Thyroid gland (tissue), 4 donors: Measurements from ENCODE around the gene PRLH. TPM values are rescaled to one million over a fixed set of nuclear protein-coding genes. Genes with fewer than 3 reads are reported as not detected.

ENCODE experiments used
- DNase-seq, 2 donors: peaks; one replicate each; pipeline ENCODE4 v3.0.0-alpha.2; 2019
- H3K27ac ChIP-seq, 3 donors: fragments of 200-600 bp; sonication (generic); 1 replicate in 2 of 3; 2 replicates in 1 of 3; pipeline ENCODE4 v1.5.1; 2016 to 2019; ENCODE audit warnings: mild to moderate bottlenecking in 1 of 3, moderate library complexity in 1 of 3
- H3K27me3 ChIP-seq: fragments of 200-600 bp; sonication (generic); one replicate; pipeline ENCODE4 v1.5.1; 2019
- H3K36me3 ChIP-seq, 2 donors: fragments of 200-600 bp; sonication (generic); one replicate each; pipeline ENCODE4 v1.5.1; 2016 to 2019
- H3K4me1 ChIP-seq, 2 donors: fragments of 200-600 bp; sonication (generic); one replicate each; pipeline ENCODE4 v1.5.1; 2017 to 2019
- H3K4me3 ChIP-seq, 3 donors: fragments of 200-600 bp; sonication (generic); replicated peaks in 1 of 3; 1 replicate in 2 of 3; 2 replicates in 1 of 3; pipeline ENCODE4 v1.5.1; 2016; ENCODE audit warnings: mild to moderate bottlenecking in 1 of 3
- H3K9me3 ChIP-seq: fragments of 200-600 bp; sonication (generic); one replicate; pipeline ENCODE4 v1.5.1; 2017
- CTCF ChIP-seq, 6 experiments: fragments of 200-600 bp in 3 of 6; fragments of 450-650 bp in 3 of 6; sonication (generic) in 3 of 6; IDR thresholded peaks; one replicate each; pipeline ENCODE4 v1.5.1; 2016 to 2019; ENCODE audit warnings: antibody characterized with exemption in 6 of 6, mild to moderate bottlenecking in 2 of 6, inconsistent platforms in 1 of 6, moderate library complexity in 1 of 6
- POLR2A ChIP-seq, 2 donors: fragments of 450-650 bp; IDR thresholded peaks; one replicate each; pipeline ENCODE4 v1.6.1; 2017; ENCODE audit warnings: antibody characterized with exemption in 2 of 2, mild to moderate bottlenecking in 2 of 2, moderate library complexity in 1 of 2
- WGBS, 2 donors: methylation state at CpG; one replicate each; pipeline ENCODE4 v1.1.5; 2017; 5-methylcytosine and 5-hydroxymethylcytosine counted together
- intact Hi-C: fragments of 100-400 bp; cut with DNase I; formaldehyde crosslinking; loops from one replicate; pipeline ENCODE4 v1.15.1; 2023
- total RNA-seq, 4 donors: library from RNA; depleted of rRNA; stranded (reverse); fragments of >200 nt; gene quantifications; one replicate each; pipeline ENCODE4 v1.2.3, GENCODE V29; 2016

The PRLH gene
- total RNA-seq, 4 donors from 2014 or later: not detected

DNA sequence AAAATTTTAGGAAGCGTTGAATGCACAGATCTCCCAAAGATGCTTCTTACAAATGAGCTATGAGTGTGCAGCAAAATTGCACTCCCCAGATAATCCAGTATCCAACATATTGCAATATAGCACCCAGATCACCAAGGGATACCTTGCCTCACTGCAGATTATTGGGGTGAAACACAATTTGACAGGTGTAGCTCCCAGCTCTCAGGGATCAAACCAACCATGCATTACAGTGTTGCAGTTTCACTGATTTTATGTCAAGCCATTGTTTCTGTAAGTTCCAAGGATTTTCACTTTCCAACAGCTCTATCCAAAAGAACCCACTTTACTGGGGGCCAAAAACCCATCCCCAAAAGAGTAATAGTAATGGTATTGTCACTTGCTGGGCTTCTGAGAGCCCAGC, 10.8 kb upstream of the PRLH start:
- 96 to 100% methylated on average over 1 of the region's 1 CpG for WGBS, 2 donors
- peaks cover 8 to 22% of the 10 kb centered on the region in 2 donors for H3K36me3 ChIP-seq
- no peaks in the 10 kb centered on the region for H3K9me3 ChIP-seq
- H3K4me3 ChIP-seq: no peak overlapping the region
- peaks cover 10 to 19% of the 10 kb centered on the region in 2 donors for H3K4me1 ChIP-seq
- no peak for TF ChIP-seq POLR2A (IDR thresholded peaks at IDR 0.05)
- no peak for TF ChIP-seq CTCF (IDR thresholded peaks at IDR 0.05)
- H3K27me3 ChIP-seq: no peaks in the 10 kb centered on the region
- DNase-seq: no peak
- intact Hi-C loops: no loop called here
- H3K27ac ChIP-seq: no peak overlapping the region

GRCh38 chr2:237556773-237557632, 9.4 kb upstream of the PRLH start:
- H3K27ac ChIP-seq: peak overlapping the region in 2 of 3 donors; percentile 26 to 40
- 64 to 70% methylated on average over 11 of the region's 11 CpGs for whole genome bisulfite sequencing, 2 donors
- no peak for TF ChIP-seq POLR2A (IDR thresholded peaks at IDR 0.05)
- TF ChIP-seq CTCF (IDR thresholded peaks at IDR 0.05): peak in 3 of 6 experiments; percentile 22 to 85 (median 54)

GRCh38 chr2:237557633-237558015, 8.8 kb upstream of the PRLH start:
- peaks cover 8 to 17% of the 10 kb centered on the region in 2 donors for H3K36me3 ChIP-seq
- DNase-seq: no peak
- 75 to 79% methylated on average over 4 of the region's 4 CpGs for WGBS, 2 donors
- TF ChIP-seq CTCF (IDR thresholded peaks at IDR 0.05) (no peak), POLR2A (IDR thresholded peaks at IDR 0.05) (no peak)
- H3K9me3 ChIP-seq: no peaks in the 10 kb centered on the region
- no peaks in the 10 kb centered on the region for H3K27me3 ChIP-seq
- intact Hi-C loops: no loop called here
- H3K4me1 ChIP-seq: peaks cover 10 to 19% of the 10 kb centered on the region in 2 donors
- no peak overlapping the region for H3K4me3 ChIP-seq
- peak overlapping the region in 1 of 3 donors; percentile 26 for H3K27ac ChIP-seq

More at GRCh38 chr2:237556773-237557632, 9.4 kb upstream of the PRLH start:
- Histone ChIP-seq H3K9me3 (no peaks in the 10 kb centered on the region), H3K4me3 (no peak overlapping the region), H3K27me3 (no peaks in the 10 kb centered on the region), H3K4me1 (peaks cover 10 to 19% of the 10 kb centered on the region in 2 donors), H3K36me3 (peaks cover 8 to 17% of the 10 kb centered on the region in 2 donors)
- intact Hi-C loops: no loop called here
- DNase-seq: no peak

- H3K4me3 ChIP-seq: no peak overlapping the region
- TF ChIP-seq POLR2A (IDR thresholded peaks at IDR 0.05) (no peak), CTCF (IDR thresholded peaks at IDR 0.05) (no peak)
- 35 to 47% methylated on average over 22 of the region's 22 CpGs for whole genome bisulfite sequencing, 2 donors
- intact Hi-C loops: no loop called here
- no peaks in the 10 kb centered on the region for H3K9me3 ChIP-seq
- no peaks in the 10 kb centered on the region for H3K27me3 ChIP-seq
- H3K4me1 ChIP-seq: peaks cover 10 to 19% of the 10 kb centered on the region in 2 donors
- H3K36me3 ChIP-seq: peaks cover 6 to 7% of the 10 kb centered on the region in 2 donors
- peak; percentile 86 to 87 for DNase-seq
- no peak overlapping the region for H3K27ac ChIP-seq
These were observed 7.3 kb upstream of the PRLH start for GRCh38 chr2:237558961-237559641.

DNA sequence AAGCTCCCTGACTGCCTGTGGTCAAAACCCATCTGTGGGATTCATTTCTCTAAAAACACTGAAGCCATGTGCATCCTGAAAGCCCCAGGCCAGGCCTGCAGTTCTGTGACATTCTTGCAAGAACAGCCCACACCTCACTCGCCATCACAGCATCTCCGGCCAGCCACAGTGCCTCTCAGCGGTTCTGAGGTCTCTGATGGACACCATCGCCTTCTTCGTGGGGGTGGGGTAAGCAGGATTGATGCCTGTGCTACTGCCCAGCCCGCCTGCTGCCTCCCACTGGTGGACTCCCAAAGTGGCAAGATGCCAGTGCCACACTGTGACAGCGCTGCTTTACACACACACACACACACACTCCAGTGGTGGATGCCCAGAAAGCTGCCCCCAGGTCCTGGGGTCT, 5.2 kb upstream of the PRLH start:
- Histone ChIP-seq H3K27me3 (no peaks in the 10 kb centered on the region), H3K9me3 (no peaks in the 10 kb centered on the region), H3K4me1 (peaks cover 10 to 17% of the 10 kb centered on the region in 2 donors), H3K4me3 (no peak overlapping the region), H3K27ac (no peak overlapping the region), H3K36me3 (no peaks in the 10 kb centered on the region)
- intact Hi-C loops: no loop called here
- TF ChIP-seq POLR2A (IDR thresholded peaks at IDR 0.05) (no peak), CTCF (IDR thresholded peaks at IDR 0.05) (no peak)
- WGBS, 2 donors: 89 to 90% methylated on average over 7 of the region's 7 CpGs
- no peak for DNase-seq
